GM06990 (cell line): Measurements from ENCODE around the gene SLC51B.

Experiments used
- DNase-seq: peaks from one replicate; pipeline ENCODE4 v3.0.0-alpha.2; 2011; ENCODE audit not compliant: insufficient read length; ENCODE audit errors: extremely low read depth
- H3K27me3 ChIP-seq: replicated peaks from 2 replicates; pipeline ENCODE4 v1.6.0; 2011; ENCODE audit warnings: low read length; ENCODE audit not compliant: control insufficient read depth, insufficient read depth
- H3K36me3 ChIP-seq: 2 replicates; pipeline ENCODE4 v1.5.1; 2011; ENCODE audit warnings: low read length; ENCODE audit not compliant: control insufficient read depth, insufficient read depth
- H3K4me3 ChIP-seq: replicated peaks from 2 replicates; pipeline ENCODE4 v1.5.1; 2011; ENCODE audit warnings: low read depth, mild to moderate bottlenecking, control low read depth, low read length
- TF ChIP-seq, protein P1 (sequence below): IDR thresholded peaks from 2 replicates; pipeline ENCODE4 v1.5.1; 2011; ENCODE audit warnings: low read length, control low read depth, mild to moderate bottlenecking, inconsistent platforms; ENCODE audit not compliant: insufficient read depth, poor library complexity, severe bottlenecking

SLC51B gene

GRCh38 chr15:65101891-65102708 lies 56.9 kb downstream of the SLC51B start:
- TF ChIP-seq, protein P1, sequence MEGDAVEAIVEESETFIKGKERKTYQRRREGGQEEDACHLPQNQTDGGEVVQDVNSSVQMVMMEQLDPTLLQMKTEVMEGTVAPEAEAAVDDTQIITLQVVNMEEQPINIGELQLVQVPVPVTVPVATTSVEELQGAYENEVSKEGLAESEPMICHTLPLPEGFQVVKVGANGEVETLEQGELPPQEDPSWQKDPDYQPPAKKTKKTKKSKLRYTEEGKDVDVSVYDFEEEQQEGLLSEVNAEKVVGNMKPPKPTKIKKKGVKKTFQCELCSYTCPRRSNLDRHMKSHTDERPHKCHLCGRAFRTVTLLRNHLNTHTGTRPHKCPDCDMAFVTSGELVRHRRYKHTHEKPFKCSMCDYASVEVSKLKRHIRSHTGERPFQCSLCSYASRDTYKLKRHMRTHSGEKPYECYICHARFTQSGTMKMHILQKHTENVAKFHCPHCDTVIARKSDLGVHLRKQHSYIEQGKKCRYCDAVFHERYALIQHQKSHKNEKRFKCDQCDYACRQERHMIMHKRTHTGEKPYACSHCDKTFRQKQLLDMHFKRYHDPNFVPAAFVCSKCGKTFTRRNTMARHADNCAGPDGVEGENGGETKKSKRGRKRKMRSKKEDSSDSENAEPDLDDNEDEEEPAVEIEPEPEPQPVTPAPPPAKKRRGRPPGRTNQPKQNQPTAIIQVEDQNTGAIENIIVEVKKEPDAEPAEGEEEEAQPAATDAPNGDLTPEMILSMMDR: no peak
- no peak for DNase-seq
- peaks cover 25% of the 10 kb centered on the region for H3K36me3 ChIP-seq
- no peaks in the 10 kb centered on the region for H3K27me3 ChIP-seq
- H3K4me3 ChIP-seq: no peak overlapping the region

DNA sequence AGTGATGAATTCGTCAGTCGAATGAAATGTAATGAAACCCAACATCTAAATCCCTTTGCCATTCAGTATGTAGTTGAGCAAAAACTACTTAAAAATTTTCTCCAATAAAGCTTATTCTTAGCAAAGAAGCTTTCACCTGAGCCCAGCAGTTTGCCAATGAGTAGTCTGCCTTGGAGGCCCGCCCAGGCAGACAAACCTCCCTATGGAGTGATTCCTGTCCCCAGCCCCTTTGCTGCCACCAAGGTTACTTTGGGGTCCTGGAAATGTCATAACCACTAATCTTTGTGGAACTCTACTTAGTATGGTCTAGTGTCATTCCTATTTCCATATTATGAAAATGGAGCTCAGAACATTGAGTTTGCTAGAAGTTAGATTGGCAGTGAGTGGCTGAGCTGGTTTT lies 57.7 kb downstream of the SLC51B start:
- DNase-seq: no peak
- peaks cover 24% of the 10 kb centered on the region for H3K36me3 ChIP-seq
- no peaks in the 10 kb centered on the region for H3K27me3 ChIP-seq
- no peak overlapping the region for H3K4me3 ChIP-seq
- TF ChIP-seq, protein P1: no peak
